ENCODE results near the gene SEL1L. TPM values are rescaled to one million over a fixed set of nuclear protein-coding genes. Genes with fewer than 3 reads are reported as not detected.
A peak's percentile ranks its signal among the peaks of the same experiment; 100 is the strongest.
"Not testable (repeated sequence)": the region's sequence is repeated elsewhere in the genome, so short reads cannot be mapped to it uniquely, and the experiment has no call there.

SEL1L gene
- total RNA-seq, 1 donor from 2014 or later = 55.1 TPM

DNA sequence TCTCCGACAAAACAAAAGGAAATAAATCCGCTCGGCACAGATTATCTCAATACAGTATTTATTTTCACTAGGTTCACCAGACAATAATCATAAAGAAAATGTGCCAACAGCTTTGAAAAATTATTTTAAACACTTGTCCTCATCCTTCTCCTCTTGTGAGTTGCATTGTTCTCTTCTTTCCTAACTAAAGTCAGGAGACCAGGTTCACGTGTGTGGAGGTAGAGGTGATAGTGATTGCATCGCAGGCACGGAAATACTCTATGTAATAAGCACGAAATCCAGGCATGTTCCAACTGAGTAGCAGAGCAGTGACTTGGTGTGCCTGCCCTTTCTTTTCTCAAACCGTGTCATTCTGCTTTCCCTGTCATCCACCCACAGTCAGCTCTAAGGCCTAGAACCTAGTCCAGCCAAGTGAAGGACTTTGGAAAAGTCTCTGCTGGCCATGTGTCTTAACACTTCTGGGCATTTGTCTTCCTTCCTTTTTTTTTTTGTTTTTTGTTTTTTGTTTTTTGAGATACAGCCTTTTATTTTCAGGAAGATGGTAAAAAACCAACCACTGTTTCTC, 939 bp upstream of the SEL1L start:
- DNase-seq = no peak
- intact Hi-C loops (cut with micrococcal nuclease) = no loop called here
- no peak for ATAC-seq

DNA sequence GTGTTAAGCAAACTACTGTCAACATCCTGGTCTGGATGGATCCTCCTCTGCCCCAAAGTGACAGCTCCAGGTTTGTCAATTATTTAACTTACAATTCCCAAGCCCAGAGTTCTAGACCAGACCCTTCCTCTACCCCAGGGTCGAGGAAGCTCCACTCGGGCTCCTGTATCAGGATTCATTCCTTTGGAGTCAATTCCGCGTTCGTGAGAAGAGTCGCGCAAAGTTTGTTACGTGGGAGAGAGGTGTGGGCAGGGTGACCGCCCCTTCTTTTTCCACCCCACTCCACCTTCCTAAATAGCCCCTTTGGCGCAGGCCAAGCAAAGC, 479 bp downstream of the SEL1L start:
- intact Hi-C loops (cut with micrococcal nuclease) = no loop called here
- ATAC-seq (no peak), DNase-seq (no peak)

DNA sequence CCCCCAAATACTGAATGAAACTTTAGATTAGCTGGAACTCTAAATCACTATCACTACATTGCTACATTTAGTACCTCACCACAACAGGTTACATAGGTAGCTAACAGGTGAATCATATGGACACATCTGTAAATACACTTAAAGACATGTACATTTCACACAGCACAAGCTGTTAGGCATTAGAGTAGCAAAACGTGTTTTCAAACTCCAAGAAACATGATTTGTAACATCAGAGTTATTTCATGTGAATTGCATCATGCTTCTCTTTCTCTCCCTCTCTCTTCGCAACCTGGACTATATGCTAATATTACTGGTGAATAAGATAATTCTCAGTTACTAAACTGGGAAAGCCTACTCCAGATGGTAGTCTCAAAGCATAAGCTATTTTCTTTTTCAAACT, 4.3 kb downstream of the SEL1L start:
- no peak for ATAC-seq
- DNase-seq = no peak
- intact Hi-C loops (cut with micrococcal nuclease) = no loop called here

DNA sequence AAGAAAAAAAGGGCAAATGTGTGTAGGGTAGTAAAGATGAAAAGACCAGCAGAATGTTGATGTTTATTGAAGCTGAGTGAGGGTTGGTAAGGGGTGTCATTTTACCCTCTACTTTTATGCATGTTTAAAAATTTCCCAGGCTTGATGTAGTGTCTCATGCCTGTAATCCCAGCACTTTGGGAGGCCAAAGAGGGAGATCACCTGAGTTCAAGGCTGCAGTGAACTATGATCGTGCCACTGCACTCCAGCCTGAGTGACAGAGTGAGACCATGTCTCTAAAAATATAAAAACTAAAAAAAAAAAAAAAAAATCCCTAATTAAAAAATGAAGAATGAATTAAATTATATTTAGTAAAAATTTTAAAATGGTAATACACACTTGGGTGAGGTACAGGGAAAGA, 8.5 kb downstream of the SEL1L start:
- no peak for DNase-seq
- intact Hi-C loops (cut with micrococcal nuclease) = no loop called here
- ATAC-seq = no peak

DNA sequence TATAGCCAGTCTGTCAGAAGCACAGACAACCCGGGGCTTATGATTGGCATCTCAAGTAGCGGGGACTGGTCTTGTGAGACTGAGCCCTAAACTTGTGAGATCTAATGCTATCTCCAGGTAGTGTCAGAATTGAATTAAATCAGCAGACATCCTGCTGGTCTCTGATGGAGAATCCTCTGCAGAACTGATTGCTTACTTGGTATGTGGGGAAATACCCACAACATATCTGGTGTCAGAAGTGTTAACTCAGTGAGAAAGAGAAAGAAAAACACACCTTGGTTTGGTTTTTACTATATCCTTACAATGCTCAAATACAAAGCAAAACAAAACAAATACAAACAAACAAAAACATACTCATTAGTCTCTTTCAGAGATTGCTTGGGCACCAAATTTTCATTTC, 10.0 kb downstream of the SEL1L start:
- DNase-seq (no peak), ATAC-seq (no peak)
- intact Hi-C loops (cut with micrococcal nuclease) = no loop called here

DNA sequence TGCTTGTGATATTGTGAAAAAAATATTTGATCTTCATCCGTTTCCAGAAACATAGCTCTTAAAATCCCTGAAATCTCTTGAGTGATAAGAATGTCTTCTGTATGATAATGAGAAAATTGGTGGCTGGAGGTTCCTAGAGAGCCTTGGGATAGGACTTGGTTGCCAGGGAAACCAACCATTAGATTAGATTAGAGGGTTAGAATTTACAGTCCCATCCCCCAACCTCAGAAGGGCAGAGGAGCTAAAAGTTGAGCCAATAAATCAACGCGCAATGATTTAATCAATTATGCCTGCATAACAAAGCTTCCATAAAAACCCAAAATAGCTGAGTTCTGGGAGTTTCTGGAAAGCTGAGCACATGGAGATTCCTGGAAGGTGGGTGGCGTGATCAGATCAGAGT, 10.6 kb downstream of the SEL1L start:
- no peak for ATAC-seq

DNA sequence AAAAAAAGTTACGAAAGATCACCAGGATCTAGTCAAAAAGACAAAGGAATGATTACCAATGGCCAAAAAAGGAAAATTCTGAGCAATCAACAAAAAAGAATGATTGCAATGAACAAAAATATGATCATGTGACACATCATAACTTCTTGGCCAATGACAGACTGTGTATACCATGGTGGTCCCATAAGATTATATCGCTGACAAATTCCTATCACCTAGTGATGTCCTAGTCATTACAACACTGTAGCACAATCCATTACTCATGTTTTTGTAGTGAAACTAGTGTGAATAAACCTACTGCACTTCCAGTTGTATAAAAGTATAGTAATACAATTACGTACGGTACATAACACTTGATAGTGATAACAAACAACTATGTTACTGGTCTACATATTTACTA, 12.3 kb downstream of the SEL1L start:
- ATAC-seq (no peak), DNase-seq (no peak)
- intact Hi-C loops (cut with micrococcal nuclease) = no loop called here

More for the DNA sequence above, 10.6 kb downstream of the SEL1L start:
- intact Hi-C loops (cut with micrococcal nuclease) = no loop called here
- DNase-seq = no peak

DNA sequence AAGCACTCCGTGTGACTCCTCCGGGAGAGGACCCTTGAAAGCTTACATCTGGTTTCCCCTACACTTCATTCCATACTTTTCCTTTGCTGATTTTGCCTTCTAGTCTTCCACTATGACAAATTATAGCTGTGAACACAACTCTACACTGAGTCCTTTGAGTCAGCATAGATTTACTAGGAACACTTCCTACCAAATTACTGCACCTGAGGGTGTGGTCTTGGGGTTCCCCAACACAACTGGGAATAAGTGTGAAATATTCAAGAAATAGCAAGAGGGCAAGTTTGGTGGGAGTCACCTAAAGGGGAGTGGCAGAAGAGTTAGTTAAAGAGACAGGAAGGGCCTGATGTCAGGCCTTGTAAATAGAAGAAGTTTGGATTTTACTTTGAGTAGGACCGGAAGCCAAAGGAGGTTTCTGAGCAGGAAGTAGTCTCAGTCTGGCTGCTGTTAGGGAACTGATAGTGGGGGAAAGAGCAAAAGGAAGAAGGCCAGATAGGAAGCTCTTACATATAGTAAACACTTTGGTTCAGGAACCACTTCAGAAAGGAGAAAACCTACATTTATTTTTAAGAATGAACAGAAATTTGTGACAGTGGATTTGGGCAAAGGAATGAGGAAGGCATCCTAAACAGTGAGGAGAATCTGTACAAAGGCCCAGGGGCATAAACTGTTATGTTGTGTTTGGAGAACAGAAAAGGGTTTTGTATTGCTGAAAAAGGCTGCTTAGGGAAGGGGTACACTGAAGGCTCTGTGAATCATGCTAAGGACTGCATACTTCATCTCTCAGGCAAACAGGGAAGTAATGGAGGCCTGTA, 14.2 kb downstream of the SEL1L start:
- intact Hi-C loops (cut with micrococcal nuclease) = no loop called here
- DNase-seq (no peak), ATAC-seq (peak; percentile 67)

DNA sequence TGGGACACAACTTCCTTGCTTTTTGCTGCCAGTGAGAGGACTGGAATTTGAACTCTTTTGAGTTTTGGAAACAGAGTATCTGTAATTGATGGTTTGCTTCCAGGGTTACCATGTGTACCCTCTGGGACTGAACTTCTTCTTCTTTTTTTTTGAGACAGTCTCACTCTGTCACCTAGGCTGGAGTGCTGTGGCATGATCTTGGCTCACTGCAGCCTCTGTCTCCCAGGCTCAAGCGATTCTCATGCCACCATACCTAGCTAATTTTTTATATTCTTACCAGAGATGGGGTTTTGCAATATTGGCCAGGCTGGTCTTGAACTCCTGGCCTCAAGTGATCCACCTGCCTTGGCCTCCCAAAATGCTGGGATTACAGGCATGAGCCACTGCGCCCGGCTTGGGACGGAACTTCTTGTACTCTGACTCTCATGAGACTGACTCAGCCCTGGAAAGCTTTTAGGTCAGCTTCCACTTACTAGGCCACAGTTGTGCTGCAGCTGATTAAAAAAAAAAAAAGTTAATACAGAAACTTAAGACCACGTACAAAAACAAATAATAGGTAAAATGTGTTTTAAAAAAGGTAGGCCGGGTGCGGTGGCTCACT, 15.8 kb downstream of the SEL1L start:
- peak; percentile 65 for DNase-seq
- peak; percentile 85 for ATAC-seq
- intact Hi-C loops (cut with micrococcal nuclease) = no loop called here

DNA sequence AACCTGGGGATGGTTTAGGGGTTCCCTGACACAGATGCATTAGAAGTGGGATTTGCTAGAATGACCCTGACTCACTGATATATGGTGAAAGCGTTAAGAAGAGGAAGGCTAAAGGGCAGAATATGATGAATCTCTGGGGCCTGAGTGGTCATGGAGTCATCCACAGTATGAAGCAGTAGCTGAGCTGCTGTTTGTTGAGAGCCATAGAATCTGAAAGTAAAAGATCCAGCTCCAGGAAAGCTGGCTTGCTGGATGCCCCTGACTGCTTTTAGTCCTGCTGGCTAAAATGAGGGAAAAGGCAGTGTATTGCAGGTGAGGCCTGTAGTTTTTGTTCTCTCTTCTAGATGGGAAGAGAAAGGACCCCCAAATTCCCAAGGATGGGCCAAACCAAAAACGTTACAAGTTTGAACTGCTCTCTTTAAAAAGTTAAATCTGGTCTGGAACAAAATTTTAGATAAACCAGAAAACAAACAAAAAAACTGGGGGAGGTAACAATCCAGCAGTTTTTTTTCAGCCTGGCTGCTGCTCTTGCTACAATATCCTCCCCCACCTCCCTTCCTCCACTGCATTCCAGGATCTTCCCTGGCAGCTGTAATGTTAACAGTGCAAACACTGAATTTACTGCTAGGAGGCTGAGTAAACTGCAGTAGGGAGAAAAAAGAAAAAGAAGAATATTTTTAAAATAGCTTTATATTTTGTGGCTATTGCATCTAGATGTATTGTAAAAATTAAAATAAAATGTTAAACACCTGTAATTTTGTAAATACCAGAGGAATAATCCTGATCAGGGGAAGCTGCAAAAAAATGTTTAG, 16.5 kb downstream of the SEL1L start:
- intact Hi-C loops (cut with micrococcal nuclease) = no loop called here
- ATAC-seq (peak; percentile 74), DNase-seq (no peak)

DNA sequence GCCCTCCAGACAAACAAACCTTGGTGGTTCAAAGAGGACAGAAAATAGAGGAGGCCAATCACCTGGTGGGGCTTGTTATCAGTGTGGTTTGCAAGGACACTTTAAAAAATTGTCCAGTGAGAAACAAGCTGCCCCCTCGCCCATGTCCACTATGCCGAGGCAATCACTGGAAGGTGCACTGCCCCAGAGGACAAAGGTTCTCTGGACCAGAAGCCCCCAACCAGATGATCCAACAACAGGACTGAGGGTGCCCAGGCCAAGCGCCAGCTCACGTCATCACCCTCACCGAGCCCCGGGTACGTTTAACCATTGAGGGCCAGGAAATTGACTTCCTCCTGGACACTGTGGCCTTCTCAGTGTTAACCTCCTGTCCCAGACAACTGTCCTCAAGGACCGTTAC, 17.7 kb downstream of the SEL1L start:
- intact Hi-C loops (cut with micrococcal nuclease); DNase-seq; ATAC-seq: not testable (repeated sequence)

DNA sequence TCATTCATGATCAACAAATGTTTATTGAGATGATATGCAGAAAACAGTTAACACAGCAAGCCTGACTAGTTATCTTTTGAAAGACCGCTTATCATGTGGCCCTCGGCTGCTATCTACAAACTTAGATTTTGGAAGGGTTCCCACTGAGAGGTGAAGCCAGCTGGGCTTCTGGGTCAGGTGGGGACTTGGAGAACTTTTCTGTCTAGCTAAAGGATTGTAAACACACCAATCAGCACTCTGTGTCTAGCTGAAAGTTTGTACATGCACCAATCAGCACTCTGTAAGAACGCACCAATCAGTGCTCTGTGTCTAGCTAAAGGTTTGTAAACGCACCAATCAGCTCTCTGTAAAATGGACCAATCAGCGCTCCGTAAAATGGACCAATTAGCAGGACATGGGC, 20.8 kb downstream of the SEL1L start:
- DNase-seq; ATAC-seq; intact Hi-C loops (cut with micrococcal nuclease): not testable (repeated sequence)

DNA sequence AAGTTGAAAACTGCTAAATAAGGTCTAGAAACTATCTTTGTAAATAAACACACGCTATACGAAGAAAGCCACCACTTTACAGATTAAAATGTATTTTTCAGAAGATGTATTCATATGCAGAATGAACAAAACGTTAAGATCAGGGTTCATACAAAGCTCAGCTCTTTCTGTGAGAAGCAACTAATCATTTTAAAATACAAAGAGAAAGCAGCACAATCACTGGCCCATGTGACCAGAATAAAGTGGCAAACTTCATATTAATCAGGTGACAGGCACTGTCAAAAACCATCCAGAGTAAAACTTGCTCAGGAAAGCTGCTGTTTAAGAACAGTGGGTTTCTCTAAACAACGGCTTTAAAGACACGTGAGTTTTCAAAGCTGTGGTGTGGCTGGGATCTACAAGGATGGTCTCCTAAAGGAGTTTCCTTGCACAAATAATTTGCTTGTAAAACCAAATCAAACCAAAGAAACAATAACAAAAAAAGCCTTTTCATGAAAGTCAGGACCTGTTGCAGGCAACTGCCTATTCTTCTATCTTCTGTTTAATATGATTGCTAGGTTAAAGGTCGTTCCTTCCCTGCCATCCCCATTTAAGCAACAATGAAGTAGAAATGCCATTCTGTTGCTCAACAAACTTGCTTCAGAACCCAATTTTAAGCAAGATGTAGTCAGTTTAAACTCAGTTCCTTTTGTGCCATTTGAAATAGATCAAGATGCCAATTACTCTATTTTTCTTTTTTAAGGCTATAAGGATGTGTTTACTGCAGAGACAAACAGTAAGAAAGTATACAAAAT, 22.3 kb downstream of the SEL1L start:
- ATAC-seq = peak; percentile 18
- intact Hi-C loops (cut with micrococcal nuclease) = no loop called here
- DNase-seq = no peak

DNA sequence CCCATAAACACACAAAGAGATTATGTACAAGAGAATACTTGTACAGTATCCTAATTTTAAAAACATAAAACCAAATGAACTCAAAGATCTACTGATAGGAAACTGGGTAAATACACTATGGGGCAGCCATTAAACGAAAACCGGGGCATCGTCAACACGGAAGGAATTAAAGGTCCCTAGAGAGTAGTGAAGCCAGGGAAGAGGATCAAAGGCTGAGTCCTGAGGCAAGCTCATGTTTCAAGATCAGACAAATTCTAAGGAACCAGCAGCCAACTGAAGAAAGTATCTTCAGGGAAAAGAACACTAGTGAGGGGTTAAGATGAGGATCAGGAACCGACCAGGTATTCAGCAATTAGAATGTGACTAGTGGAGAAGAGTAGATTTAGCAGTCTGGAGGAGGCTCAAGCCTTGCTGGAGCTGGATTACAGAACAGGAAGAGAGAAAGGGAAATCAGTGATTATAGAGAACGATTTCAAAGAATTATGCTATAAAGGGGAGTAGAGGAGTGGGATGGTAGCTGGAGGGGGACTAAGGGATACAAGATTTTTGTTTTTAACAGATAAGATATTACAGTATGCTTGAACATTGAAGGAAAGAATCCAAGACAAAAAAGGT, 23.7 kb downstream of the SEL1L start:
- intact Hi-C loops (cut with micrococcal nuclease) = no loop called here
- ATAC-seq (peak; percentile 54), DNase-seq (no peak)

DNA sequence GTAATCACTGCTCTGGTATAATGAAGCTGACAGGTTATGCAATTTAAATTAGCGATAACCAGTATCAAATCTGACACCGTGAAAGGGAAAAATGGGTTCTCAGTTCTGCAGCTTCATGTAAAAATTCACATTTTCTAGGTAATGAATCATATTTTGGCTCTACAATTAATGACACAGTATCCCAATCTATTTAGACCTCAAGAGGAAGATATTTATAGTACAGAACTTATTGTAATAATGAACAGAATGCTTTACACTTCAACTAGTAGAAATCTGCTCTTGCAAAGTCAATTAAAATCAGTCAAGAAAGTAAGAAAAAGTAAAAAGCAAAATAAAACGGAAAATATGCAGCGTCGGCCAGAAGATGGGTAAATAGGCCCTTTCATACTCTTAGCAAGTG, 24.3 kb downstream of the SEL1L start:
- DNase-seq (no peak), ATAC-seq (peak; percentile 65)
- intact Hi-C loops (cut with micrococcal nuclease) = no loop called here

DNA sequence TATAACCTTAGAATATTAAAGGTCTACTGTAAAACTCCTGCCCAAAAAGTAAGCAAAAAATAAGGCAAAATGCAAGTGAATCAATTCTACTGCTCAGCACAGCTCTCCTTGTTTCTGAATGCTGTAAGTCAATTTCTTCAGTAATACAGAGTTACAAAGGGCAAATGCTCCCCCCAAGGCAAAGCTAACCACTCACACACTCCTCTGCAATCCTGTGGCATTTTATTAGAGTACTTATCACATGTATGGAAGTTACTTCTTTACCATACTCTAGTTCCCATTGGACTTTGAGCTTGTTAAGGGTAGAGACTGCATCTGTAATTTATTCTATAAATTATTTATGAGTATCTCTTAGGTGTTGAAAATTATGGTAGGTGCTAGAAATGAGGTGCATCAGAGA, 27.2 kb downstream of the SEL1L start:
- DNase-seq (no peak), ATAC-seq (no peak)
- intact Hi-C loops (cut with micrococcal nuclease) = no loop called here

DNA sequence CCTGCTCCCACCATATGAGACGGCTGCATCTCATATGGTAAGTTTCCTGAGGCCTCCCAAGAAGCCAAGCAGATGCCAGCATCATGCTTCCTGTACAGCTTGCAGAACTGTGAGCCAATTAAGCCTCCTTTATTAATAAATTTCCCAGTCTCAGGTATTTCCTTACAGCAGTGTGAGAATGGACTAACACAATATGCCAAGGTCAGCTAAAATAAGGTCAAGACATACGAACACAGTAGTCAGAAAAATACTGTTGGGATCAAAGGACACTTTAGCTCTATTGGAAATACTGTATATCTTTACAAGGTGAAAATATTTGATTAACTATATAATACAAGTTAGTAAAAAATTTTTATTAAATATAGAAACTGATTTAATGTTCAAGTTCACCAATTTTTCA, 28.8 kb downstream of the SEL1L start:
- DNase-seq (no peak), ATAC-seq (no peak)
- intact Hi-C loops (cut with micrococcal nuclease) = no loop called here

DNA sequence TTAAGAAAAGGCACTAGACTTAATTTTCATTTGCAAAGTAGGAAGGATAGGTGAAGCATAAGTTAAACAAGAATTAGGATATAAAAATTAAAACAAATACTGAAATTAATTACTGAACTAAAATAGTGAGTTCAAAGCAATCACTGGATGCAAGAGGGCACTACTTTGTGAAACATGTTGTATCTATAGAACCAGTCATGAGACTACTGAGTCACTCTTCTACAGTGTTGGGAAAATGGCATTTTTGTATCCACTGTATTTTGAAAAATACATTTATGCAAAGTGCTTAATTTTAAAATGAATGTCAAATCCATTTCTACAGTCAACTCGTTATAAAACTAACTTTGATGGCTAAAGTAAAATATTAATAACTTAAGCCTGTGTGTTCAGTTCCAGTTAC, 47.9 kb downstream of the SEL1L start:
- ATAC-seq = no peak
- DNase-seq = no peak
- intact Hi-C loops (cut with micrococcal nuclease) = no loop called here

DNA sequence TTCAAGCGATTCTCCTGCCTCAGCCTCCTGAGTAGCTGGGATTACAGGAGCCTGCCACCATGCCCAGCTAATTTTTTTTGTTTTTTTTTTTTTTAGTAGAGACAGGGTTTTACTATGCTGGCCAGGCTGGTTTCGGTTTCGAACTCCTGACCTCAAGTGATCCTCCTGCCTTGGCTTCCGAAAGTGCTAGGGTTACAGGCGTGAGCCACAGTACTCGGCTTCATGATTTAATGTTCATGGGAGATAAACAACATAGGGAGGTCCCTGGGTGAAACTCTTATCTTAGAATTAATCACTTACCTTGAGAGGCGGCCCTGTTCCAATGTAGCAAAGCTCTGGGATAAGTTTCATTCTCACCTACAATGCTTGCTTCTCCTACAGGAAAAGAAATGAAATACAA, 48.3 kb downstream of the SEL1L start:
- intact Hi-C loops (cut with micrococcal nuclease) = no loop called here
- no peak for DNase-seq
- no peak for ATAC-seq

Measured in left ventricle myocardium superior (tissue), 1 donor.